Measurements from ENCODE around the gene SLC2A4RG.
"Not testable (repeated sequence)": the region's sequence is repeated elsewhere in the genome, so short reads cannot be mapped to it uniquely, and the experiment has no call there.

The SLC2A4RG gene

GRCh38 chr20:63775096-63775978, 35.8 kb downstream of the SLC2A4RG start:
- Histone ChIP-seq H3K4me3 (ENCODE audit: low read length in 2 of 2) (peak overlapping the region; percentile 43 to 65), H3K27me3 (ENCODE audit: control insufficient read depth in 1 of 2, insufficient read depth in 2 of 2, low read length in 2 of 2) (peaks cover 0 to 6% of the 10 kb centered on the region in 2 donors), H3K4me1 (ENCODE audit: control insufficient read depth, insufficient read depth, low read length) (peaks cover 3% of the 10 kb centered on the region), H3K9ac (ENCODE audit: low read length in 2 of 2) (no peak overlapping the region), H3K9me3 (ENCODE audit: control insufficient read depth in 2 of 2, low read length in 2 of 2) (peaks cover 0 to 2% of the 10 kb centered on the region in 2 donors), H3K36me3 (ENCODE audit: control insufficient read depth in 2 of 2, insufficient read depth in 2 of 2, low read length in 2 of 2) (no peaks in the 10 kb centered on the region), H3K27ac (ENCODE audit: low read length) (no peak overlapping the region)

GRCh38 chr20:63776875-63777274, 37.3 kb downstream of the SLC2A4RG start:
- not testable (repeated sequence) for H3K27me3 ChIP-seq (ENCODE audit: control insufficient read depth in 1 of 2, insufficient read depth in 2 of 2, low read length in 2 of 2); H3K27ac ChIP-seq (ENCODE audit: low read length); H3K4me1 ChIP-seq (ENCODE audit: control insufficient read depth, insufficient read depth, low read length)

GRCh38 chr20:63777614-63778013, 38.0 kb downstream of the SLC2A4RG start:
- Histone ChIP-seq H3K27me3 (ENCODE audit: control insufficient read depth in 1 of 2, insufficient read depth in 2 of 2, low read length in 2 of 2) (peaks cover 0 to 6% of the 10 kb centered on the region in 2 donors), H3K27ac (ENCODE audit: low read length) (no peak overlapping the region), H3K9me3 (ENCODE audit: control insufficient read depth in 2 of 2, low read length in 2 of 2) (peaks cover 0 to 2% of the 10 kb centered on the region in 2 donors), H3K4me1 (ENCODE audit: control insufficient read depth, insufficient read depth, low read length) (peaks cover 3% of the 10 kb centered on the region), H3K9ac (ENCODE audit: low read length in 2 of 2) (no peak overlapping the region), H3K4me3 (ENCODE audit: low read length in 2 of 2) (no peak overlapping the region), H3K36me3 (ENCODE audit: control insufficient read depth in 2 of 2, insufficient read depth in 2 of 2, low read length in 2 of 2) (no peaks in the 10 kb centered on the region)

More at GRCh38 chr20:63776875-63777274, 37.3 kb downstream of the SLC2A4RG start:
- H3K9ac ChIP-seq (ENCODE audit: low read length in 2 of 2); H3K9me3 ChIP-seq (ENCODE audit: control insufficient read depth in 2 of 2, low read length in 2 of 2); H3K4me3 ChIP-seq (ENCODE audit: low read length in 2 of 2); H3K36me3 ChIP-seq (ENCODE audit: control insufficient read depth in 2 of 2, insufficient read depth in 2 of 2, low read length in 2 of 2): not testable (repeated sequence)

- peaks cover 0 to 5% of the 10 kb centered on the region in 2 donors for H3K27me3 ChIP-seq (ENCODE audit: control insufficient read depth in 1 of 2, insufficient read depth in 2 of 2, low read length in 2 of 2)
- no peak overlapping the region for H3K9ac ChIP-seq (ENCODE audit: low read length in 2 of 2)
- H3K27ac ChIP-seq (ENCODE audit: low read length), result no peak overlapping the region
- H3K4me1 ChIP-seq (ENCODE audit: control insufficient read depth, insufficient read depth, low read length), result peaks cover 3% of the 10 kb centered on the region
- H3K9me3 ChIP-seq (ENCODE audit: control insufficient read depth in 2 of 2, low read length in 2 of 2), result peaks cover 0 to 2% of the 10 kb centered on the region in 2 donors
- no peaks in the 10 kb centered on the region for H3K36me3 ChIP-seq (ENCODE audit: control insufficient read depth in 2 of 2, insufficient read depth in 2 of 2, low read length in 2 of 2)
- H3K4me3 ChIP-seq (ENCODE audit: low read length in 2 of 2), result no peak overlapping the region
Measured at GRCh38 chr20:63778034-63778752, 38.6 kb downstream of the SLC2A4RG start.

GRCh38 chr20:63778857-63779256, 39.3 kb downstream of the SLC2A4RG start:
- H3K27me3 ChIP-seq (ENCODE audit: control insufficient read depth in 1 of 2, insufficient read depth in 2 of 2, low read length in 2 of 2), result no peaks in the 10 kb centered on the region
- H3K27ac ChIP-seq (ENCODE audit: low read length), result no peak overlapping the region
- no peaks in the 10 kb centered on the region for H3K36me3 ChIP-seq (ENCODE audit: control insufficient read depth in 2 of 2, insufficient read depth in 2 of 2, low read length in 2 of 2)
- no peak overlapping the region for H3K4me3 ChIP-seq (ENCODE audit: low read length in 2 of 2)
- H3K9me3 ChIP-seq (ENCODE audit: control insufficient read depth in 2 of 2, low read length in 2 of 2), result peaks cover 0 to 2% of the 10 kb centered on the region in 2 donors
- H3K4me1 ChIP-seq (ENCODE audit: control insufficient read depth, insufficient read depth, low read length), result peaks cover 3% of the 10 kb centered on the region
- no peak overlapping the region for H3K9ac ChIP-seq (ENCODE audit: low read length in 2 of 2)

- Histone ChIP-seq H3K9me3 (ENCODE audit: control insufficient read depth in 2 of 2, low read length in 2 of 2) (peaks cover 0 to 2% of the 10 kb centered on the region in 2 donors), H3K27ac (ENCODE audit: low read length) (no peak overlapping the region), H3K9ac (ENCODE audit: low read length in 2 of 2) (no peak overlapping the region), H3K36me3 (ENCODE audit: control insufficient read depth in 2 of 2, insufficient read depth in 2 of 2, low read length in 2 of 2) (no peaks in the 10 kb centered on the region), H3K27me3 (ENCODE audit: control insufficient read depth in 1 of 2, insufficient read depth in 2 of 2, low read length in 2 of 2) (no peaks in the 10 kb centered on the region), H3K4me3 (ENCODE audit: low read length in 2 of 2) (no peak overlapping the region), H3K4me1 (ENCODE audit: control insufficient read depth, insufficient read depth, low read length) (peaks cover 2% of the 10 kb centered on the region)
Measured at GRCh38 chr20:63781181-63781580, 41.6 kb downstream of the SLC2A4RG start.

- no peak overlapping the region for H3K4me3 ChIP-seq (ENCODE audit: low read length in 2 of 2)
Measured at GRCh38 chr20:63782051-63782471, 42.5 kb downstream of the SLC2A4RG start.

GRCh38 chr20:63782521-63782971, 43.0 kb downstream of the SLC2A4RG start:
- no peaks in the 10 kb centered on the region for H3K27me3 ChIP-seq (ENCODE audit: control insufficient read depth in 1 of 2, insufficient read depth in 2 of 2, low read length in 2 of 2)
- no peaks in the 10 kb centered on the region for H3K36me3 ChIP-seq (ENCODE audit: control insufficient read depth in 2 of 2, insufficient read depth in 2 of 2, low read length in 2 of 2)
- no peak overlapping the region for H3K27ac ChIP-seq (ENCODE audit: low read length)

More at GRCh38 chr20:63782051-63782471, 42.5 kb downstream of the SLC2A4RG start:
- H3K36me3 ChIP-seq (ENCODE audit: control insufficient read depth in 2 of 2, insufficient read depth in 2 of 2, low read length in 2 of 2), result no peaks in the 10 kb centered on the region
- H3K9me3 ChIP-seq (ENCODE audit: control insufficient read depth in 2 of 2, low read length in 2 of 2), result peaks cover 0 to 2% of the 10 kb centered on the region in 2 donors
- no peaks in the 10 kb centered on the region for H3K27me3 ChIP-seq (ENCODE audit: control insufficient read depth in 1 of 2, insufficient read depth in 2 of 2, low read length in 2 of 2)
- no peak overlapping the region for H3K9ac ChIP-seq (ENCODE audit: low read length in 2 of 2)
- no peak overlapping the region for H3K27ac ChIP-seq (ENCODE audit: low read length)
- H3K4me1 ChIP-seq (ENCODE audit: control insufficient read depth, insufficient read depth, low read length), result peaks cover 3% of the 10 kb centered on the region

GRCh38 chr20:63783970-63784369, 44.4 kb downstream of the SLC2A4RG start:
- H3K9ac ChIP-seq (ENCODE audit: low read length in 2 of 2), result no peak overlapping the region
- H3K4me3 ChIP-seq (ENCODE audit: low read length in 2 of 2), result no peak overlapping the region
- no peaks in the 10 kb centered on the region for H3K36me3 ChIP-seq (ENCODE audit: control insufficient read depth in 2 of 2, insufficient read depth in 2 of 2, low read length in 2 of 2)
- H3K27ac ChIP-seq (ENCODE audit: low read length), result no peak overlapping the region
- no peaks in the 10 kb centered on the region for H3K27me3 ChIP-seq (ENCODE audit: control insufficient read depth in 1 of 2, insufficient read depth in 2 of 2, low read length in 2 of 2)
- H3K9me3 ChIP-seq (ENCODE audit: control insufficient read depth in 2 of 2, low read length in 2 of 2), result no peaks in the 10 kb centered on the region
- H3K4me1 ChIP-seq (ENCODE audit: control insufficient read depth, insufficient read depth, low read length), result peaks cover 3% of the 10 kb centered on the region

More at GRCh38 chr20:63782521-63782971, 43.0 kb downstream of the SLC2A4RG start:
- Histone ChIP-seq H3K9ac (ENCODE audit: low read length in 2 of 2) (no peak overlapping the region), H3K4me3 (ENCODE audit: low read length in 2 of 2) (no peak overlapping the region), H3K9me3 (ENCODE audit: control insufficient read depth in 2 of 2, low read length in 2 of 2) (peaks cover 0 to 2% of the 10 kb centered on the region in 2 donors), H3K4me1 (ENCODE audit: control insufficient read depth, insufficient read depth, low read length) (peaks cover 3% of the 10 kb centered on the region)

- no peak overlapping the region for H3K27ac ChIP-seq (ENCODE audit: low read length)
- H3K4me3 ChIP-seq (ENCODE audit: low read length in 2 of 2), result no peak overlapping the region
- peaks cover 0 to 9% of the 10 kb centered on the region in 2 donors for H3K36me3 ChIP-seq (ENCODE audit: control insufficient read depth in 2 of 2, insufficient read depth in 2 of 2, low read length in 2 of 2)
- H3K4me1 ChIP-seq (ENCODE audit: control insufficient read depth, insufficient read depth, low read length), result peaks cover 3% of the 10 kb centered on the region
- H3K9me3 ChIP-seq (ENCODE audit: control insufficient read depth in 2 of 2, low read length in 2 of 2), result no peaks in the 10 kb centered on the region
- H3K9ac ChIP-seq (ENCODE audit: low read length in 2 of 2), result peak overlapping the region in 1 of 2 donors; percentile 2
- no peaks in the 10 kb centered on the region for H3K27me3 ChIP-seq (ENCODE audit: control insufficient read depth in 1 of 2, insufficient read depth in 2 of 2, low read length in 2 of 2)
Measured at GRCh38 chr20:63785691-63786131, 46.1 kb downstream of the SLC2A4RG start.
